BLaER1 treated with 17β-estradiol and CSF1 and Interleukin-3, amounts not matched to agents 10 nM and 100 nM (cell line): ENCODE results near the gene TEKT3.

Experiments used
- H3K27ac ChIP-seq, 11 experiments: shearing (Covaris generic); formaldehyde crosslinking; 2 replicates each; pipeline ENCODE4 v1.8.1; 2022
- H3K27me3 ChIP-seq, 11 experiments: shearing (Covaris generic); formaldehyde crosslinking; 2 replicates each; pipeline ENCODE4 v1.8.1; 2022
- H3K36me3 ChIP-seq, 11 experiments: shearing (Covaris generic); formaldehyde crosslinking; 2 replicates each; pipeline ENCODE4 v1.8.1; 2022
- H3K4me1 ChIP-seq, 10 experiments: shearing (Covaris generic); formaldehyde crosslinking; 2 replicates each; pipeline ENCODE4 v1.8.1; 2022
- H3K4me2 ChIP-seq, 11 experiments: shearing (Covaris generic); formaldehyde crosslinking; 2 replicates each; pipeline ENCODE4 v1.8.1; 2022
- H3K4me3 ChIP-seq, 10 experiments: shearing (Covaris generic); formaldehyde crosslinking; 2 replicates each; pipeline ENCODE4 v1.8.1; 2022
- H3K9ac ChIP-seq, 11 experiments: shearing (Covaris generic); formaldehyde crosslinking; 2 replicates each; pipeline ENCODE4 v1.8.1; 2022
- H3K9me3 ChIP-seq, 11 experiments: shearing (Covaris generic); formaldehyde crosslinking; replicated peaks in 1 of 11; 2 replicates each; pipeline ENCODE4 v1.8.1; 2022
- H4K20me1 ChIP-seq, 11 experiments: shearing (Covaris generic); formaldehyde crosslinking; 2 replicates each; pipeline ENCODE4 v1.8.1; 2022
- Cebpa-rat ChIP-seq, 11 experiments: shearing (Covaris generic); IDR thresholded peaks; 2 replicates each; pipeline ENCODE4 v1.8.1; 2022

The TEKT3 gene

DNA sequence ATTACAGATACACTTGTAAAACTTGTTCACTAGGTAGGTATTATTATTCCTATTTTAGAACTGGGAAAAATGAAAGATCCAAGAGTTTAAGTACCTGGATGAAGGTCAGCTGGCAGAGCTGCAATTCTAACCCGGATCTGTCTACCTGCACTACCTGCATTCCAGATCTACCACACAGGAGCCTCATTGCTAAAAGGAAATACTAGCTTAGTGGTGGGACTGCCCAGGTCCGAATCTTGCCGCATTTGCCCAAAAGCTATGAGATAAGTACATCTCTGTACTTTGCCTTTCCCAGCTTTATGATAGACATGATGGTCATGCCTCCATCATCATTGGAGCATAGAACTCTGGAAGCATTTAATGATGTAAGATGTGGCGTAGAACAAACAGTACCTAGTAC, 36.8 kb upstream of the TEKT3 start:
- no peak for TF ChIP-seq Cebpa-rat (IDR thresholded peaks at IDR 0.05)
- no peaks in the 10 kb centered on the region for H3K36me3 ChIP-seq
- H4K20me1 ChIP-seq: no peaks in the 10 kb centered on the region
- H3K9me3 ChIP-seq: no peaks in the 10 kb centered on the region
- no peak overlapping the region for H3K4me2 ChIP-seq
- H3K9ac ChIP-seq: no peak overlapping the region
- no peak overlapping the region for H3K4me3 ChIP-seq
- no peaks in the 10 kb centered on the region for H3K27me3 ChIP-seq
- H3K27ac ChIP-seq: no peak overlapping the region
- H3K4me1 ChIP-seq: no peaks in the 10 kb centered on the region

DNA sequence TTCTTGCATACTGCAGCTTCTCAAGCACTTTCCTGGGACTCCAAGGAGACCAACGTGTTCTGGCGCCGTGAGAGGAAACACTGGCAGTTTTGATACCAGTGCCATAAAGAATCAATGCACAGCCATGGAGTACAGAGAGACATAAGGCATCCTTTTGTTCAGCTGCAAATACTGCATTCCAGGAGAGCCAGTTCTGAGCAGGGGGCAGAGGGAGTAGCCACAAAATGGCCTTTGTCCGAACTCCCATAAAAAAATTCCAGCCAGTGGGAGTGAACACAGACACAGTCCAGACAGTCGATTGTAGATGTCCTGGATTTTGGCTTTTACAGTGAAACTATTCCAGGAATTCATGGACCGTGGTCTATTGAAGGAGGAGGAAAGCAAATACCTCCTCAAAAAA, 36.2 kb upstream of the TEKT3 start:
- Histone ChIP-seq H3K36me3 (no peaks in the 10 kb centered on the region), H3K4me2 (no peak overlapping the region), H3K27ac (no peak overlapping the region), H3K4me1 (no peaks in the 10 kb centered on the region), H3K9ac (no peak overlapping the region), H3K4me3 (no peak overlapping the region), H4K20me1 (no peaks in the 10 kb centered on the region), H3K9me3 (no peaks in the 10 kb centered on the region), H3K27me3 (no peaks in the 10 kb centered on the region)
- TF ChIP-seq Cebpa-rat (IDR thresholded peaks at IDR 0.05): no peak

DNA sequence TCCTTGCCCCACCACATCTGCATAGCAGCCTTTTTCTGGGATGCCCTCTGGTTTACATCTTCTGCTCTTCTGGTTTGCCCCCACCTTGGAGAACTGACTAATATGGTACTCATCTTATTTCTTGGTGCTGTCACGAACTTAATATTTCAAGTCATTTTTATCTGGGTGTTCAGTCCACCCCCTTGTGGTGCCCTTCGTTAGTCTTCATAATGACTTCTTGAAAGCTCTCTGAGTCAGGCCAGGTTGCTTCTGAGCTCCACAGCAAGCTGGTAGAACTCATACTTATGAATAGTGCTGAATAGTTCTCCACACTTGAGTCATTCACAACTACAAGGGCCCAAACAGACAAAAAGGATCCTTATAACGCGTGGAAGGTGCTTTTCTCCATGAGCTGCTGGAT, 35.8 kb upstream of the TEKT3 start:
- Histone ChIP-seq H3K4me3 (no peak overlapping the region), H3K4me2 (no peak overlapping the region), H3K4me1 (no peaks in the 10 kb centered on the region)

DNA sequence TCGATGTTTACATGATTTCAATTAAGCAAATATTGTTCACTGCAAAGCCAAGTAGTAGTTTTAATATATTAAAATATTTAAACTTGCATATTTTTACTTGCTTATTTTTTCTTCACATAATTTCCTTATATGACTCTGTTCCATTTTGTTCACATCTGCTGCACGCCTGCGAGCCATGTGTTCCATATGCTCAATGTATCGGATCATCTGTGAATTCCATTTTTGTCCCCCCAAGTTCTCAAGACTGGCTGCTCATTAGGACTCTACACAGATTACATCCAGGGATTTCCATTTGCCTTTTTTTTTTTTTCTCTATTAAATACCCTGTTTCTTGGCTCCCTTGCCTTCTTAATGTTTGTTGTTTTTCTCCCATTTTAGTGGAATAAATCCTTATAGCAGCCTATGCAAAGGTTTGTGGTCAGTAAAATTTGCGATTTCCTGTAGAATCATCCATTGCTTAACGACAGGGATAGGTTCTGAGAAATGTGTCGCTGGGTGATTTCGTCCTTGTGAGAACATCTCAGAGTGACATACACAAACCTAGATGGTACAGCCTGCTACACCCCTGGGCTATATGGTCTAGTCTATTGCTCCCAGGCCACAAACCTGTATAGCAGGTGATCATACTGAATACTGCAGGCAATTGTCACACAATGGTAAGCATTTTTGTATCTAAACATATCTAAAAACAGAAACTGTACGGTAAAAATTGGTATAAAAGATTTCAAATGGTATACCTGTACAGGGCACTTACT, 30.2 kb upstream of the TEKT3 start:
- H3K36me3 ChIP-seq: no peaks in the 10 kb centered on the region
- no peak overlapping the region for H3K9ac ChIP-seq
- no peak for TF ChIP-seq Cebpa-rat (IDR thresholded peaks at IDR 0.05)
- no peaks in the 10 kb centered on the region for H4K20me1 ChIP-seq
- H3K27me3 ChIP-seq: no peaks in the 10 kb centered on the region
- H3K4me3 ChIP-seq: no peak overlapping the region
- H3K4me1 ChIP-seq: peaks cover 0 to 19% (median 0%) of the 10 kb centered on the region in 10 experiments; a peak in 5 of 20 replicates
- no peak overlapping the region for H3K27ac ChIP-seq
- no peak overlapping the region for H3K4me2 ChIP-seq
- peaks cover 0 to 3% (median 0%) of the 10 kb centered on the region in 11 experiments; a peak in 2 of 22 replicates for H3K9me3 ChIP-seq

More for the DNA sequence above, 35.8 kb upstream of the TEKT3 start:
- Histone ChIP-seq H3K27me3 (no peaks in the 10 kb centered on the region), H4K20me1 (no peaks in the 10 kb centered on the region), H3K27ac (no peak overlapping the region), H3K9me3 (no peaks in the 10 kb centered on the region), H3K9ac (no peak overlapping the region), H3K36me3 (no peaks in the 10 kb centered on the region)
- no peak for TF ChIP-seq Cebpa-rat (IDR thresholded peaks at IDR 0.05)

DNA sequence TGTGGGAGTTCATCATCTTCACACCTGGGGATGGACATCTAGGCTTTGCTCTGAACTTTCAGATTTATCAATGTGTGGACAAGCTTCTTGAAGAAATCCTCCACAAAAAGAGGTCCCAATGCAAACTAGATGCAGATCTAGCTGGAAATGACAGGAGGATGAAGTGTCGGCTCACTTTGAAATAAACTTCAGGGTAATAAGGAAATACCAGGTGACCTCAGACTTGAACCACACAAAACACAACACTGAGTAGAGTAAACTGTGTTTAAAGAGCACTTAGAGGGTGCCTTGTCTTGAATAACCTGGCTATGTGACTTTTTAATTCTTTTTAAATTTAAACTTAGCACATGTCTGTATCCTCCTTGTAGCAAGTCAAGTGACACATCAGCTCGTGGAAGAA, 27.2 kb upstream of the TEKT3 start:
- Histone ChIP-seq H3K4me1 (peaks cover 0 to 38% (median 0%) of the 10 kb centered on the region in 10 experiments; a peak in 5 of 20 replicates), H3K36me3 (no peaks in the 10 kb centered on the region), H3K9ac (no peak overlapping the region), H3K4me3 (no peak overlapping the region), H3K27me3 (no peaks in the 10 kb centered on the region), H3K9me3 (peaks cover 0 to 7% (median 0%) of the 10 kb centered on the region in 11 experiments; a peak in 2 of 22 replicates), H4K20me1 (no peaks in the 10 kb centered on the region), H3K27ac (0 out of 22 replicates have a peak overlapping the region, but pooled peaks of 1 of the 11 experiments have one; percentile 15), H3K4me2 (peak overlapping the region in 3 of 11 experiments; percentile 1 to 62 (median 39); a peak in 4 of 22 replicates)
- no peak for TF ChIP-seq Cebpa-rat (IDR thresholded peaks at IDR 0.05)

DNA sequence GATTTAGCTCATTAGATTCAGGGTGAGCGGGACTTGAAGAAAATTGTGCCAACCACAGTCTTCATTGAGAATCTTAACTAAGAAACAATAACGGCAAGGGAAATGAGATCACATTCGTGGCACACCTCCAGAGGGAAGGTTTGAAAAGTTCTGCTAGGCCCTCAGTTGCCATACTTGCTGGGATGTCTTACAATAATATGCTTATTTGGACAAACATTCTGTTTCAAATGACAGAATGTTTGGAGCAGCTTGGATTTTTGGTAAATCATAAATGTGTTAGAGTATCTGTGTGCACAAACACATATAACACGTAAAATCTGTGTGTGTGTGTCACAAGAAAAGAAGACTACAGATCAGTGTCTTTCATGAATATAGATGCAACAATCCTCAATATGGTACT, 24.6 kb upstream of the TEKT3 start:
- TF ChIP-seq Cebpa-rat (IDR thresholded peaks at IDR 0.05): no peak
- Histone ChIP-seq H4K20me1 (no peaks in the 10 kb centered on the region), H3K27ac (no peak overlapping the region), H3K27me3 (no peaks in the 10 kb centered on the region), H3K9me3 (peaks cover 0 to 7% (median 0%) of the 10 kb centered on the region in 11 experiments; a peak in 2 of 22 replicates), H3K36me3 (no peaks in the 10 kb centered on the region), H3K4me2 (no peak overlapping the region), H3K9ac (no peak overlapping the region), H3K4me1 (peaks cover 0 to 38% (median 0%) of the 10 kb centered on the region in 10 experiments; a peak in 5 of 20 replicates), H3K4me3 (no peak overlapping the region)

DNA sequence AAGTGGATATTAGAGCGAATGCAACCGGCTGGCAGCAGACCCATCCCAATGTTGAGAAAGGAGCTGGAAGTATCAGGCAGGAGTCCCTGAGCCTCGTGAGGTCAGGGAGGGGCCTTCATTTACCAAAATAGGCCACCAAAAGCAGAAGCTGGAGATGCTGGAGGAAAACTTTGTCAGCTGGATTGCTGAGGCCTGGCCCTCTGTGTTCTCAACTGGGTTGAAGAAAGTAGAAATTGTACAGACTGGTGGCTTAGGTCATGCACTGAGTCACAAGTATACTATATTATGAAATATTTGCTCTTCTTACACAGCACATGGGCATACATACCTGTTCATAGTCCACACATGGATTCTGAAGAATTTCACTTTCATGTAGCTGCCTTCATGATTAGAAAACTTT, 23.2 kb upstream of the TEKT3 start:
- Histone ChIP-seq H3K36me3 (no peaks in the 10 kb centered on the region), H3K27ac (peak overlapping the region in 2 of 11 experiments; percentile 15 to 45; a peak in 4 of 22 replicates), H3K4me1 (peaks cover 0 to 38% (median 0%) of the 10 kb centered on the region in 10 experiments; a peak in 5 of 20 replicates), H3K27me3 (no peaks in the 10 kb centered on the region), H3K4me2 (peak overlapping the region in 3 of 11 experiments; percentile 29 to 48 (median 47); a peak in 4 of 22 replicates), H3K9ac (no peak overlapping the region), H4K20me1 (no peaks in the 10 kb centered on the region), H3K4me3 (no peak overlapping the region), H3K9me3 (peaks cover 0 to 7% (median 0%) of the 10 kb centered on the region in 11 experiments; a peak in 2 of 22 replicates)
- no peak for TF ChIP-seq Cebpa-rat (IDR thresholded peaks at IDR 0.05)

DNA sequence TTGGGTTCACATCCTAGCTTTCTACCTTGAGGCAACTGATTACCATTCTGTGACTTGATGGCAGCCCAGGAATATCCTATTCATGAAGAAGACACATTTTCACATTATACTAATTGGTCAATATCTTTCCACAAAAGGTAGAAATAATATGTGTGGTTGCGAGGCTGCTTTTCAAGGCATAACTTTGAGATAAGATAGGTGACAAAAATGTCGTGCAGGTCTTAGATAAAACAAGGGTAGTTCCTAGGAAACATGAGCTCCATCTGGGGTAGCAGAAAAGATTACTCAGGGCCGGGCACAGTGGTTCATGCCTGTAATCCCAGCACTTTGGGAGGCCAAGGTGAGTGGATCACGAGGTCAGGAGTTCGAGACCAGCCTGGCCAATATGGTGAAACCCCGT, 22.3 kb upstream of the TEKT3 start:
- H3K27ac ChIP-seq: no peak overlapping the region
- peaks cover 0 to 7% (median 0%) of the 10 kb centered on the region in 11 experiments; a peak in 2 of 22 replicates for H3K9me3 ChIP-seq
- peaks cover 0 to 35% (median 0%) of the 10 kb centered on the region in 10 experiments; a peak in 5 of 20 replicates for H3K4me1 ChIP-seq
- no peaks in the 10 kb centered on the region for H3K36me3 ChIP-seq
- no peak overlapping the region for H3K9ac ChIP-seq
- no peak overlapping the region for H3K4me3 ChIP-seq
- no peak overlapping the region; a peak in 1 of 22 replicates for H3K4me2 ChIP-seq
- no peaks in the 10 kb centered on the region for H4K20me1 ChIP-seq
- H3K27me3 ChIP-seq: no peaks in the 10 kb centered on the region
- TF ChIP-seq Cebpa-rat (IDR thresholded peaks at IDR 0.05): no peak

DNA sequence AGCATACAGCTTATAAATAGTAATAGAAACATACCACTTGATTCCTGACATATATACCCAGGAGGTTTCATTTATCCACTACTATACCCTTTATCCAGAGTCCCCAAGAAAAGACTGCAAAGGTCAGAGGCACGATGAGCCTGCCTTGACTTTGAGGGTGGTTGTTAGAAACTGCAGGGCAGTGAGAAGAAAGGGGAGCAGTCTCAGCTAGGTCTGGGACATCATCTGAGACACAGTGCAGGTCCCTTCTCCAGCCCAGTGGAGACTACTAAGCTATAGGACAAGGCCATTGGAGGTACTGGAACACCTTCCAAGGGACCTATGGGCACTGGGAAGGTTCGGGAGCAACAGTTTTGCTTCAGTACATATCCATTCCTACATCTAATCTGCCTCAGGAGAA, 20.2 kb upstream of the TEKT3 start:
- H3K27ac ChIP-seq: no peak overlapping the region
- no peaks in the 10 kb centered on the region for H4K20me1 ChIP-seq
- 0 out of 22 replicates have a peak, but pooled peaks cover 0 to 5% (median 0%) of the 10 kb centered on the region in 11 experiments for H3K9me3 ChIP-seq
- no peak for TF ChIP-seq Cebpa-rat (IDR thresholded peaks at IDR 0.05)
- H3K27me3 ChIP-seq: no peaks in the 10 kb centered on the region
- H3K9ac ChIP-seq: no peak overlapping the region
- H3K4me2 ChIP-seq: no peak overlapping the region
- no peaks in the 10 kb centered on the region for H3K36me3 ChIP-seq
- H3K4me1 ChIP-seq: peaks cover 0 to 18% (median 0%) of the 10 kb centered on the region in 10 experiments; a peak in 5 of 20 replicates
- no peak overlapping the region for H3K4me3 ChIP-seq
